Spleen (tissue), 11 donors: ENCODE measurements around the gene MRPL33. TPM values are rescaled to one million over a fixed set of nuclear protein-coding genes. Genes with fewer than 3 reads are reported as not detected.

Experiments used
- DNase-seq: peaks from one replicate; pipeline ENCODE4 v3.0.0-alpha.2; 2020
- H3K27ac ChIP-seq, 8 donors: fragments of 200-600 bp; sonication (generic) in 7 of 8; 1 replicate in 4 of 8; 2 replicates in 4 of 8; pipeline versions ENCODE4 v1.5.0 to v1.8.0; 2016 to 2021; ENCODE audit warnings: inconsistent platforms in 4 of 8, mild to moderate bottlenecking in 4 of 8, moderate library complexity in 1 of 8
- H3K27me3 ChIP-seq, 7 donors: fragments of 200-600 bp; sonication (generic) in 6 of 7; replicated peaks in 1 of 7; 1 replicate in 4 of 7; 2 replicates in 3 of 7; pipeline versions ENCODE4 v1.5.0 to v1.8.0; 2016 to 2021; ENCODE audit warnings: inconsistent platforms in 3 of 7, mild to moderate bottlenecking in 1 of 7
- H3K36me3 ChIP-seq, 6 donors: fragments of 200-600 bp; sonication (generic) in 5 of 6; 1 replicate in 4 of 6; 2 replicates in 2 of 6; pipeline versions ENCODE4 v1.5.0 to v1.8.0; 2016 to 2021; ENCODE audit warnings: inconsistent platforms in 2 of 6
- H3K4me1 ChIP-seq, 6 donors: fragments of 200-600 bp; sonication (generic) in 5 of 6; 1 replicate in 3 of 6; 2 replicates in 3 of 6; pipeline versions ENCODE4 v1.5.0 to v1.8.0; 2016 to 2021; ENCODE audit warnings: inconsistent platforms in 3 of 6
- H3K4me3 ChIP-seq, 8 donors: fragments of 200-600 bp; sonication (generic) in 7 of 8; 1 replicate in 4 of 8; 2 replicates in 4 of 8; pipeline versions ENCODE4 v1.5.0 to v1.8.0; 2016 to 2021; ENCODE audit warnings: inconsistent platforms in 4 of 8, mild to moderate bottlenecking in 4 of 8, moderate library complexity in 2 of 8
- H3K9me3 ChIP-seq, 8 donors: fragments of 200-600 bp; sonication (generic) in 7 of 8; 1 replicate in 4 of 8; 2 replicates in 4 of 8; pipeline versions ENCODE4 v1.5.0 to v1.8.0; 2016 to 2021; ENCODE audit warnings: inconsistent platforms in 4 of 8
- POLR2A ChIP-seq, 3 donors: fragments of 450-650 bp; IDR thresholded peaks; one replicate each; pipeline ENCODE4 v1.5.1; 2017; ENCODE audit warnings: antibody characterized with exemption in 3 of 3, mild to moderate bottlenecking in 1 of 3
- POLR2AphosphoS5 ChIP-seq, 3 donors: sonication (generic); formaldehyde crosslinking; IDR thresholded peaks; one replicate each; pipeline ENCODE4 v1.5.1; 2017; ENCODE audit warnings: antibody characterized with exemption in 3 of 3
- WGBS, 5 donors: extraction: QIAGEN DNeasy Blood & Tissue Kit in 3 of 5; methylation state at CpG; one replicate each; pipeline versions ENCODE4 v1.1.5 to v1.1.7; 2013 to 2018; 5-methylcytosine and 5-hydroxymethylcytosine counted together
- intact Hi-C: fragments of 100-400 bp; cut with DNase I; formaldehyde crosslinking; loops from one replicate; pipeline ENCODE4 v1.15.0; 2023; ENCODE audit warnings: low total_unique reads
- polyA plus RNA-seq, 3 donors: library from polyadenylated mRNA; stranded (reverse); fragments of 200-250 nt; gene quantifications; one replicate each; pipeline ENCODE4 v1.2.1, GENCODE V29; 2013
- total RNA-seq, 7 donors: library from RNA; depleted of rRNA in 3 of 7; stranded (reverse); fragments of >200 nt in 3 of 7; fragmentation: NEBNext Ultra II Directional in 4 of 7; extraction: Animal tissue kit (Norgen Biotek cat#: 25700) in 4 of 7; gene quantifications; one replicate each; pipeline versions ENCODE4 v1.1.0 to v1.2.1, GENCODE V29; 2016 to 2021
- TF ChIP-seq, protein P1 (sequence below), 11 experiments: fragments of 200-600 bp in 7 of 11; fragments of 450-650 bp in 4 of 11; sonication (generic) in 4 of 11; IDR thresholded peaks in 8 of 11; conservative IDR thresholded peaks in 3 of 11; 1 replicate in 7 of 11; 2 replicates in 4 of 11; pipeline versions ENCODE4 v1.4.0 to v1.8.0; 2016 to 2021; ENCODE audit warnings: antibody characterized with exemption in 11 of 11, inconsistent platforms in 4 of 11, mild to moderate bottlenecking in 1 of 11
- donor health status: healthy with polysubstance abuse.
- donor health status: DM: no; HTN: no; CAD: no; lungs with moderate emphysema.
- donor health status: DM: no; HTN: no; CAD: no.
- donor health status: Bipolar disorder and iron deficiency.
- donor health status: healthy.
- donor health status: DM: no; HTN: no; CAD: no.
- donor health status: DM: yes; HTN: yes; CAD: no.

Gene MRPL33
- total and polyA plus RNA-seq, 10 donors: 48.3 to 166 (median 80.7) TPM

DNA sequence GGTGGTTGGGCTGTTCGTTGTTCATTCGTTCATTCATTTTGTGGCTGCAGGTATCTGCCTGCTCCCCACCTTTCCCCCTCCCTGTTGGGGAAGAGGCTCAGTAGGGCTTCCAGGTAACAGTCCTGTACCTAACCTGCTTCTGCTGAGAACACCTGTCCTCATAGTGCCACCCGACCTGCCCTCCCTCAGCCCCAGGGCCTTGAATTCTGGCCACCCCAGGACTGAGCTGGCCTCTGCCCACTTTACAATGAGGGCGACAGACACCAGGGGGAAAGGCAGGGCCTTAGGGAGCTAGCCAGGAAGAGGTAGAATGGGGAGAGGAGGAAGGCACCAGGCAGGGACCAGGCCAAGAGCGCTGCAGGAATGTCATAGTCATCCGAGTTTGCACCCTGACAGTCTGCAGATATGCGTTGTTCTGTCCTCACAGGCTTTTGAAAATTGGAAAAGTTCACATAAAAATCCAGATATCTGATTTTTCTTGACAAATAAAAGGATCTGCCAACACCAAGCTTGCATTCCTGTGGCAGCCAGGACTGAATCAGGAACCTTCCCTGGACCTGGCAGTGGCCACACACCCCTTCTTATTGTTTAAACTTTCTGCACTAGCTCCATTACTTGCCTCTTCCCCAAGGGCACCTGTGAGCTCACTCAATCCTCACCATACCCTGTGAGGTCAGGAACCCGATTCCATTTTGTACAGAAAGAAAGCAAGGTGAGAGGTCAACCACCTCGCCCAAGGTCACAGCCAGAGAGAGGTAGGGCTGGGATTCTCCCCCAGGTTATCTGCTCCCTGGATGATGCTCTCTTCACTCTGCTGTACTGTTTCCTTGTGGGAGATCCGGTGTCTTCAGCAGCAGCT is 35.3 kb upstream of the MRPL33 start:
- peak overlapping the region in 4 of 8 donors; percentile 3 to 65 (median 37) for H3K4me3 ChIP-seq

DNA sequence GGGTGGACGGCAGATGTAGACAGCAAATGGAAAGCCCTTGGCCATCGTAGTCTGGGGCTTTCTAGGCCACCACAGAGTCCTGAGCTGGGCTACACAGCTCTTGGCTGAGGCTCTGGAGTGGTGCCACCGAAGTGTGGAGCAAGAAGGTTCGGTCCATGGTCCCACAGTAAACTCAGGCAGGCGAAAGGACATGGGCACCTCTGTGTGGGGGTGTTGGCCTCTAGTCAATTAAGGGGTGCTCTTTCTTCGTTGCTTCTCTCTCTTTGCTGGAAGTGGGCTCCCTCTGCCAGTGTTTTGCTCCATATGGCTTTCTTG is 34.7 kb upstream of the MRPL33 start:
- Histone ChIP-seq H3K27me3 (peaks cover 0 to 13% (median 0%) of the 10 kb centered on the region in 7 donors), H3K4me3 (no peak overlapping the region), H3K27ac (peak overlapping the region in 7 of 8 donors; percentile 55 to 85 (median 80)), H3K36me3 (no peaks in the 10 kb centered on the region), H3K4me1 (peaks cover 11 to 49% (median 34%) of the 10 kb centered on the region in 6 donors), H3K9me3 (peaks cover 0 to 8% (median 0%) of the 10 kb centered on the region in 8 donors)
- 84 to 96% (median 92%) methylated on average over 6 of the region's 6 CpGs for WGBS, 5 donors
- DNase-seq: no peak
- intact Hi-C loops: no loop called here
- TF ChIP-seq, protein P1, sequence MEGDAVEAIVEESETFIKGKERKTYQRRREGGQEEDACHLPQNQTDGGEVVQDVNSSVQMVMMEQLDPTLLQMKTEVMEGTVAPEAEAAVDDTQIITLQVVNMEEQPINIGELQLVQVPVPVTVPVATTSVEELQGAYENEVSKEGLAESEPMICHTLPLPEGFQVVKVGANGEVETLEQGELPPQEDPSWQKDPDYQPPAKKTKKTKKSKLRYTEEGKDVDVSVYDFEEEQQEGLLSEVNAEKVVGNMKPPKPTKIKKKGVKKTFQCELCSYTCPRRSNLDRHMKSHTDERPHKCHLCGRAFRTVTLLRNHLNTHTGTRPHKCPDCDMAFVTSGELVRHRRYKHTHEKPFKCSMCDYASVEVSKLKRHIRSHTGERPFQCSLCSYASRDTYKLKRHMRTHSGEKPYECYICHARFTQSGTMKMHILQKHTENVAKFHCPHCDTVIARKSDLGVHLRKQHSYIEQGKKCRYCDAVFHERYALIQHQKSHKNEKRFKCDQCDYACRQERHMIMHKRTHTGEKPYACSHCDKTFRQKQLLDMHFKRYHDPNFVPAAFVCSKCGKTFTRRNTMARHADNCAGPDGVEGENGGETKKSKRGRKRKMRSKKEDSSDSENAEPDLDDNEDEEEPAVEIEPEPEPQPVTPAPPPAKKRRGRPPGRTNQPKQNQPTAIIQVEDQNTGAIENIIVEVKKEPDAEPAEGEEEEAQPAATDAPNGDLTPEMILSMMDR (IDR thresholded peaks at IDR 0.05 in 8 of 11, conservative IDR thresholded peaks at IDR 0.05 in 3 of 11): no peak
- TF ChIP-seq POLR2AphosphoS5 (IDR thresholded peaks at IDR 0.05): no peak
- TF ChIP-seq POLR2A (IDR thresholded peaks at IDR 0.05): no peak

More for the DNA sequence above, 35.3 kb upstream of the MRPL33 start:
- TF ChIP-seq, protein P1 (IDR thresholded peaks at IDR 0.05 in 8 of 11, conservative IDR thresholded peaks at IDR 0.05 in 3 of 11): no peak
- TF ChIP-seq POLR2AphosphoS5 (IDR thresholded peaks at IDR 0.05) (no peak), POLR2A (IDR thresholded peaks at IDR 0.05) (no peak)
- peaks cover 0 to 13% (median 0%) of the 10 kb centered on the region in 7 donors for H3K27me3 ChIP-seq
- no peaks in the 10 kb centered on the region for H3K36me3 ChIP-seq
- peak overlapping the region in 7 of 8 donors; percentile 72 to 85 (median 80) for H3K27ac ChIP-seq
- peaks cover 11 to 54% (median 37%) of the 10 kb centered on the region in 6 donors for H3K4me1 ChIP-seq
- 81 to 92% (median 85%) methylated on average over 8 to 10 of the region's 10 CpGs for WGBS, 5 donors
- intact Hi-C loops: no loop called here
- no peak for DNase-seq
- H3K9me3 ChIP-seq: peaks cover 0 to 8% (median 0%) of the 10 kb centered on the region in 8 donors

DNA sequence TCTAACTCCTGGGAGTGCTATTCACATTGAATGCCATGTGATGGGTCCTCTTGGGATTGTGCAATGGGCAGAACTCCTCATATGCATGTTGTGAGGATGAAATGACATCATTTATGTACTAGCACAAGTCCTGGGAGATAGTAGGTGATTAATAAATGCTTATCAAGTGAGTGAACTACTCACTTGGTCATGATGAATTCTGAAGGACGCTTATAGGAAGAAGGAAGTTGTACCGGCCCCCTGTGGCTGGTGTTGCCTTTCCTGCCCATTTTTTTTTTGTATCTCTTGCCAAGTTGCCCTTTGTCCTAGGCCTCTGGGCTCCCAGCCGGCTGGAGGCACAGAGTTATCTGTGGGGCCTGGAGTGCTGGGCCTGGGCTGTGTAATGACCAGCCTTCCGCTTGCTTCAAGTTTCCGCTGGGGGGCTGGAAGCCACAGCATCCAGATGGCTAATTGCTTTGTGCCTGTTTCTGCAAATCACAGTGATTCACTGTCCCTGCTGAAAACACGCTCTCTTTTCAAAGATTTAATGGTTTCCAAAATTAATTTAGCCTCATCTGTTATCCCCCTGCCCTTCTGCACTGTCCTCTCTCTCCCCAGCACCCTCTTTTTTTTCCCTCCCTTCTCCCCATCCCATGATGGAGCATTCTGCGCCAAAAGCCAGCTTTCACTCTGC is 33.7 kb upstream of the MRPL33 start:
- intact Hi-C loops: no loop called here
- DNase-seq: peak; percentile 82
- 53 to 57% (median 54%) methylated on average over 7 of the region's 7 CpGs for whole genome bisulfite sequencing, 5 donors
- Histone ChIP-seq H3K9me3 (peaks cover 0 to 8% (median 0%) of the 10 kb centered on the region in 8 donors), H3K4me1 (peaks cover 11 to 47% (median 33%) of the 10 kb centered on the region in 6 donors), H3K36me3 (no peaks in the 10 kb centered on the region), H3K4me3 (no peak overlapping the region), H3K27ac (peak overlapping the region in 7 of 8 donors; percentile 55 to 85 (median 80)), H3K27me3 (peaks cover 0 to 13% (median 0%) of the 10 kb centered on the region in 7 donors)
- TF ChIP-seq, protein P1 (IDR thresholded peaks at IDR 0.05 in 8 of 11, conservative IDR thresholded peaks at IDR 0.05 in 3 of 11): peak in 7 of 11 experiments; percentile 9 to 36 (median 23)
- TF ChIP-seq POLR2AphosphoS5 (IDR thresholded peaks at IDR 0.05) (peak; percentile 57 to 75 (median 73)), POLR2A (IDR thresholded peaks at IDR 0.05) (no peak)
